Calu3 (cell line): Measurements from ENCODE around the gene OGN. TPM values are rescaled to one million over a fixed set of nuclear protein-coding genes. Genes with fewer than 3 reads are reported as not detected.

Source experiments
- BruUV-seq: library from RNA; stranded (reverse); fragments of 400-500 nt; replicated peaks from 2 replicates; lab custom pipeline; 2021; lab: Mats Ljungman, UMichigan
- CTCF ChIA-PET: fragments of 300-600 bp; sonication (Branson Sonifier 250); formaldehyde crosslinking; loops from one replicate; lab custom pipeline; 2022; ENCODE audit warnings: antibody characterized with exemption; lab: Charles Lee
- DNase-seq: peaks from one replicate; pipeline ENCODE4 v3.0.0; 2022
- H3K27ac Mint-ChIP-seq: one replicate; pipeline ENCODE4 v1.8.0; 2022; ENCODE audit warnings: mixed read lengths; ENCODE audit not compliant: unreplicated experiment
- H3K27me3 Mint-ChIP-seq: one replicate; pipeline ENCODE4 v1.8.0; 2022; ENCODE audit warnings: mixed read lengths; ENCODE audit not compliant: unreplicated experiment
- H3K36me3 Mint-ChIP-seq: one replicate; pipeline ENCODE4 v1.8.0; 2022; ENCODE audit warnings: mild to moderate bottlenecking, moderate library complexity, mixed read lengths; ENCODE audit not compliant: insufficient read depth, unreplicated experiment
- H3K4me1 Mint-ChIP-seq: one replicate; pipeline ENCODE4 v1.8.0; 2022; ENCODE audit warnings: mild to moderate bottlenecking, low read depth, mixed read lengths; ENCODE audit not compliant: unreplicated experiment
- H3K4me3 Mint-ChIP-seq: one replicate; pipeline ENCODE4 v1.8.0; 2022; ENCODE audit warnings: mild to moderate bottlenecking, low read depth, moderate library complexity, mixed read lengths; ENCODE audit not compliant: unreplicated experiment
- H3K9me3 Mint-ChIP-seq: one replicate; pipeline ENCODE4 v1.8.0; 2022; ENCODE audit warnings: low read depth, mixed read lengths; ENCODE audit not compliant: unreplicated experiment
- intact Hi-C: fragments of 100-400 bp; cut with micrococcal nuclease; formaldehyde crosslinking; loops from one replicate; pipeline ENCODE4 v1.10.0; 2022; ENCODE audit not compliant: unreplicated experiment
- total RNA-seq: library from RNA; stranded (reverse); gene quantifications from 2 replicates; pipeline ENCODE4 v1.2.3, GENCODE V29; 2022
- TF ChIP-seq, protein P1 (sequence below): fragments of 200-600 bp; IDR thresholded peaks from one replicate; pipeline ENCODE4 v1.8.0; 2022; ENCODE audit warnings: antibody characterized with exemption; ENCODE audit not compliant: unreplicated experiment

OGN gene
- total RNA-seq, 1 experiment from 2014 or later = not detected

DNA sequence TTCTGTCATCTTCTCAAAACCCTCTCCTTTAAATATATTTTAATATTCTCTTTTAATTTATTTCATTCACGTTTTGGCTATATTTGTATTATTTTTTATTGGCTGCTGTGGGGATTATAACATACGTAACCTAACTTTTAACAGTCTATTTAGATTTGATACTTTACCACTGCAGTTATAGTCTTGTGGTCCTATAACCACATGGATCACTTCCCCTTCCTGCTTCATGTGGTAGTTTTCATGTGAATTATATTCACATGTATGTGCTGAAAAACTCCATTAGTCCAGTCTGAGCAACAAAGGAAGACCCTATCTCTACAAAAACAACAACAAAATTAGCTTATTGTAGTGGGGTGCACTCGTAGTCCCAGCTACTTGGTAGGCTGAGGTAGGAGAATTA is 44.3 kb downstream of the OGN start:
- Mint-ChIP-seq H3K9me3 (no peaks in the 10 kb centered on the region), H3K4me1 (peaks cover under 1% of the 10 kb centered on the region), H3K4me3 (no peak overlapping the region), H3K27me3 (no peaks in the 10 kb centered on the region), H3K27ac (no peak overlapping the region), H3K36me3 (no peaks in the 10 kb centered on the region)
- no peak for DNase-seq
- TF ChIP-seq, protein P1, sequence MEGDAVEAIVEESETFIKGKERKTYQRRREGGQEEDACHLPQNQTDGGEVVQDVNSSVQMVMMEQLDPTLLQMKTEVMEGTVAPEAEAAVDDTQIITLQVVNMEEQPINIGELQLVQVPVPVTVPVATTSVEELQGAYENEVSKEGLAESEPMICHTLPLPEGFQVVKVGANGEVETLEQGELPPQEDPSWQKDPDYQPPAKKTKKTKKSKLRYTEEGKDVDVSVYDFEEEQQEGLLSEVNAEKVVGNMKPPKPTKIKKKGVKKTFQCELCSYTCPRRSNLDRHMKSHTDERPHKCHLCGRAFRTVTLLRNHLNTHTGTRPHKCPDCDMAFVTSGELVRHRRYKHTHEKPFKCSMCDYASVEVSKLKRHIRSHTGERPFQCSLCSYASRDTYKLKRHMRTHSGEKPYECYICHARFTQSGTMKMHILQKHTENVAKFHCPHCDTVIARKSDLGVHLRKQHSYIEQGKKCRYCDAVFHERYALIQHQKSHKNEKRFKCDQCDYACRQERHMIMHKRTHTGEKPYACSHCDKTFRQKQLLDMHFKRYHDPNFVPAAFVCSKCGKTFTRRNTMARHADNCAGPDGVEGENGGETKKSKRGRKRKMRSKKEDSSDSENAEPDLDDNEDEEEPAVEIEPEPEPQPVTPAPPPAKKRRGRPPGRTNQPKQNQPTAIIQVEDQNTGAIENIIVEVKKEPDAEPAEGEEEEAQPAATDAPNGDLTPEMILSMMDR = no peak
- CTCF ChIA-PET = no interaction called here
- intact Hi-C loops = no loop called here
- BruUV-seq = no TSS peak

DNA sequence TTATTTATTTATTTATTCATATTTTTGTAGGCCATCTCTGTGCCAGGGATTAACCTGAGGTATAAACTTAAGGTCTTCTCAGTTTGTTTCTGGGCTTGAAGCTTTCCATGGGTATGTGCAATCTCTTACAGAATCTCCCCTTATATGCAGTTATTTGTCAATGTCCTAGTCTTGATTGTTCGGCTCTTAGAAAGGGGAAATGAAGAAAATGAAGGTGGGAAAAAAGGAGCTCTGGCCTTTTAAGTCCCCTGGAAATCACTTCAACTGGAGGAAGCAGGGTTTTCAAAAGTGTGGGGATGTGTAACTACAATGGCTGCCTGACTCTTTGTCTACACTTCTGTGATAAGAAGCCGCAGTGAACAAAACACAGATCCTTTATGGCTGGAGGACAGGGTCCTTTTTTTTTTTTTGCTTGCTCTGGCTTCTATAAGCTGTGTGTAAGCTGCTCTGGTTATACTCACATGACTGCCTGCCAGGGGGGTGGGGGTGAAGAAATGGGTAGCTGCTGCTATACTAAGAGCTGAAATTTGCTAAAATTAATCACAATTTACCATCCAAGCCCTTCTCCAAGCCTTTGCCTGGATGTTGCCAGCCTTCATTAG is 44.9 kb downstream of the OGN start:
- TF ChIP-seq, protein P1 = no peak
- CTCF ChIA-PET = no interaction called here
- no TSS peak for BruUV-seq
- H3K27ac Mint-ChIP-seq = no peak overlapping the region
- intact Hi-C loops = no loop called here
- peaks cover 7% of the 10 kb centered on the region for H3K4me1 Mint-ChIP-seq
- peaks cover 2% of the 10 kb centered on the region for H3K9me3 Mint-ChIP-seq
- no peaks in the 10 kb centered on the region for H3K36me3 Mint-ChIP-seq
- no peak for DNase-seq
- H3K27me3 Mint-ChIP-seq = no peaks in the 10 kb centered on the region
- H3K4me3 Mint-ChIP-seq = no peak overlapping the region

DNA sequence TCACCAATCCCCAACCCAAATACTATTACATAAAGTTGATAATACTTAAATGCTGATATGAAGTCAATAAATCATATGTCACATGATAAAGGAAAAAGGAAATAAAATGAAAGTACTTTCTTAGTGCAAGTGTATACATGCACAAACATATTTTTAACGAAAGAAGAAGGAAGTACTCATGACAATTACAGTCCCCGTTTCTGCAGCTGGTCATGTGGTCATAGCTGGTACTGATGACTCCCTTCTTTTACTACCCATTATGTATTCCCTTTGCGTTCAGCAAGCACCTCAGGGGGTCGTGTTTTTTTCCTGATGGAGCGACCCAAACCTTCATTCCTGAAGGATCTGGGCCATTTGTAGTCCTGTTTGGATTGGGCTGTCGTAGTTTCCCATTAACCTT is 51.3 kb downstream of the OGN start:
- DNase-seq = no peak
- BruUV-seq = no TSS peak
- no peaks in the 10 kb centered on the region for H3K27me3 Mint-ChIP-seq
- H3K27ac Mint-ChIP-seq = no peak overlapping the region
- H3K36me3 Mint-ChIP-seq = no peaks in the 10 kb centered on the region
- H3K4me3 Mint-ChIP-seq = no peak overlapping the region
- H3K4me1 Mint-ChIP-seq = peaks cover 8% of the 10 kb centered on the region
- H3K9me3 Mint-ChIP-seq = peaks cover 2% of the 10 kb centered on the region
- intact Hi-C loops = no loop called here
- TF ChIP-seq, protein P1 = no peak
- CTCF ChIA-PET = no interaction called here

DNA sequence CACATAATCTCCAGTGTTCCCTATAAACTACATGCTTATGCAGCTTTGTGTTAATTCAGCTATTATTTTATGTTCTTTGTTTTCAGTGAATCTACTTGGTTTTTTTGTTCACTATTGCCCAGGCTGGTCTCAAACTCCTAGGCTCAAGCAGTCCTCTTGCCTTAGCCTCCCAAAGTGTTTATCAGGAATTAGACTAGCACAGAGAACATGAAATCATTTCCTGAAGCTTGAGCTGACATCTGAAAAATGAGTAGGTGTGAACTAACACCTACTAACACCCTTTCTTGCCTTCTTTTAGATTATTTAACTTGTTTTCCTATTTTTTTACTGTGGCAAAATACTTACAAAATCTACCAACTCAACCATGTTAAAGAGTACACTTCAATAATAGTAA is 53.6 kb downstream of the OGN start:
- TF ChIP-seq, protein P1 = no peak
- DNase-seq = no peak
- Mint-ChIP-seq H3K4me3 (no peak overlapping the region), H3K4me1 (peaks cover 8% of the 10 kb centered on the region), H3K36me3 (no peaks in the 10 kb centered on the region), H3K9me3 (peaks cover 2% of the 10 kb centered on the region), H3K27ac (no peak overlapping the region), H3K27me3 (no peaks in the 10 kb centered on the region)
- CTCF ChIA-PET = no interaction called here
- BruUV-seq = no TSS peak
- intact Hi-C loops = no loop called here
